ENCODE data around the gene MCF2L. TPM values are rescaled to one million over a fixed set of nuclear protein-coding genes. Genes with fewer than 3 reads are reported as not detected.

MCF2L gene
- total RNA-seq, 4 donors from 2014 or later = 18.4 to 173 (median 57.6) TPM

- TF ChIP-seq, protein P1, sequence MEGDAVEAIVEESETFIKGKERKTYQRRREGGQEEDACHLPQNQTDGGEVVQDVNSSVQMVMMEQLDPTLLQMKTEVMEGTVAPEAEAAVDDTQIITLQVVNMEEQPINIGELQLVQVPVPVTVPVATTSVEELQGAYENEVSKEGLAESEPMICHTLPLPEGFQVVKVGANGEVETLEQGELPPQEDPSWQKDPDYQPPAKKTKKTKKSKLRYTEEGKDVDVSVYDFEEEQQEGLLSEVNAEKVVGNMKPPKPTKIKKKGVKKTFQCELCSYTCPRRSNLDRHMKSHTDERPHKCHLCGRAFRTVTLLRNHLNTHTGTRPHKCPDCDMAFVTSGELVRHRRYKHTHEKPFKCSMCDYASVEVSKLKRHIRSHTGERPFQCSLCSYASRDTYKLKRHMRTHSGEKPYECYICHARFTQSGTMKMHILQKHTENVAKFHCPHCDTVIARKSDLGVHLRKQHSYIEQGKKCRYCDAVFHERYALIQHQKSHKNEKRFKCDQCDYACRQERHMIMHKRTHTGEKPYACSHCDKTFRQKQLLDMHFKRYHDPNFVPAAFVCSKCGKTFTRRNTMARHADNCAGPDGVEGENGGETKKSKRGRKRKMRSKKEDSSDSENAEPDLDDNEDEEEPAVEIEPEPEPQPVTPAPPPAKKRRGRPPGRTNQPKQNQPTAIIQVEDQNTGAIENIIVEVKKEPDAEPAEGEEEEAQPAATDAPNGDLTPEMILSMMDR (IDR thresholded peaks at IDR 0.05; ENCODE audit: low read depth) = no peak
Observed at GRCh38 chr13:113144255-113144629, 175.2 kb downstream of the MCF2L start.

DNA sequence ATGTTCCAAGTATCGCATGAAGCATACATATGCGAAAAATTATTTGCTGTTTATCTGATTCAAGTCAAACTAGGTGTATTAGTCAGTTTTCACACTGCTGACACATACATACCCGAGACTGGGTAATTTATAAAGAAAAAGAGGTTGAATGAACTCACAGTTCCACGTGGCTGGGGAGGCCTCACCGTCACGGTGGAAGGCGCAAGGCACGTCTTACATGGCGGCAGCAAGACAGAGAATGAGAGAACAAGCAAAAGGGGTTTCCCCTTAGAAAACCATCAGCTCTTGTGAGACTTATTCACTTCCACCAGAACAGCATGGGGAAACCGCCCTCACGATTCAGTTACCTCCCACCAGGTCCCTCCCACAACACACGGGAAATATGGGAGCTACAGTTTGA lies 176.5 kb downstream of the MCF2L start:
- TF ChIP-seq, protein P1 (IDR thresholded peaks at IDR 0.05; ENCODE audit: low read depth) = no peak

DNA sequence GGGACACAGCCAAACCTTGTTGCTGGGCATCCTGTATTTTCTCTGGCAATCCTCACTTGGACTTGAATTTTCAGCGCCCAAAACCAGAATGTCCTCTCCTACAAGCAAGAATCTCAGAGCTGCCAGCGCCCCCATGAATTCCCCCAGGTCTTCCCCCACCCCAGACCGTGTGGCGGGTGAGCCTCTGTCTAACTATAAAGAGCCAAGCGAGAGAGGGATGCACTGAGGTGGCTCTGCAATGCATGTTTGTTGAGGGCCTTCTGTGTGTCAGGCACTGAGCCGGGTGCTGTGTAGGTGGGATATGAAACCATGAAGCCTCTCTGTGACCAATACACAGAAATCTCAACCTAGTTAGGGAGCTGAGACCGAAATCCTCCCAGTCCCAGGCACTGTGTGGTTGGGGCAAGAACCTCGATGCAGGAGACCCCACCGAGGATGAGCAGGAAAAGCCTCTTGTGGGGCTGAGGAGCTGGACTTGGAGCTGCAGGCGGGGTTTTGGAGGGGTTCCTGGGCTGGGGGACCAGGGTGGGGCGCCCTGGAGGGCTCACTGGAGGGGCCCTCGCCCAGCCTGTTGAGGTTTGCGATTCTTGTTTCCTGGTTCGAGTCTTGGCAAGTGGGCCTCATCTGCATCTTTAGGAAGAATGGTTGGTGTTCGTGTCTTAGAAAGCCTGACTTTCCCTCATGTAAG lies 177.0 kb downstream of the MCF2L start:
- TF ChIP-seq, protein P1 (IDR thresholded peaks at IDR 0.05; ENCODE audit: low read depth) = no peak

GRCh38 chr13:113146750-113147149 lies 177.7 kb downstream of the MCF2L start:
- TF ChIP-seq, protein P1 (IDR thresholded peaks at IDR 0.05; ENCODE audit: low read depth) = no peak

GRCh38 chr13:113147206-113147605 lies 178.2 kb downstream of the MCF2L start:
- TF ChIP-seq, protein P1 (IDR thresholded peaks at IDR 0.05; ENCODE audit: low read depth) = no peak

DNA sequence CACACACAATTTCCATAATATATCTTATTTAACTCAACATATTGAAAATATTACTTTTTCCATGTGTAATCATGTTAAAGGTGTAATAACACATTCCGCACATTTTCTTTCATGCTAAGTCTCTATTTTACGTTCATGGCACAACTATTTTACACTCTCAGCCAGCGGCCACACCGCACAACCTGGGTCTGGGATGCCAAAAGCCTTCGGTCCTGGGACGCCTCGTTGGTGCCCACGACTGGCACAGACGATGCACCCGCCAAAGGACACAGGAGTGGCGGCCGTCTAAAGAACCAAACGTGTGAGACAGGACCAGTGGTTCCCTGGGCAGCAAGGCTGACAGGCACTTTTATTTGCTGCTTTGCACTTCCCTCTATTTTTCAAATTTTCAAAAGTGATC lies 179.4 kb downstream of the MCF2L start:
- TF ChIP-seq, protein P1 (IDR thresholded peaks at IDR 0.05; ENCODE audit: low read depth) = no peak

- TF ChIP-seq, protein P1 (IDR thresholded peaks at IDR 0.05; ENCODE audit: low read depth) = no peak
Observed at GRCh38 chr13:113148940-113149503, 180.0 kb downstream of the MCF2L start.

Other genes starting within 250 kb of the MCF2L start
- under 1 TPM in 1 of 4 donors, not detected in 3; 0.17 TPM for gene F7, start 136.6 kb downstream of the MCF2L start, total RNA-seq
- 10 to 100 TPM in 3 of 4 donors, 1 to 10 TPM in 1; 7.3 to 33.0 (median 20.7) TPM for gene F10, start 153.6 kb downstream of the MCF2L start, total RNA-seq
- not detected for gene PROZ, start 189.4 kb downstream of the MCF2L start, total RNA-seq
- gene PCID2, start 239.5 kb downstream of the MCF2L start, total RNA-seq = 10 to 100 TPM; 38.4 to 61.7 (median 46.0) TPM
- 100 to 1,000 TPM; 106 to 143 (median 122) TPM for gene CUL4A, start 240.4 kb downstream of the MCF2L start, total RNA-seq